Activated CD8-positive, alpha-beta memory T cell treated with anti-CD3 and anti-CD28 coated beads, Interleukin-2, amount 50 U/mL, for 1 hour (primary cell): ENCODE measurements around the gene GLT8D1.
"Not testable (repeated sequence)": the region's sequence is repeated elsewhere in the genome, so short reads cannot be mapped to it uniquely, and the experiment has no call there.

Experiments used
- DNase-seq: peaks from one replicate; pipeline ENCODE4 v3.0.0-alpha.2; 2020; ENCODE audit errors: extremely low read depth

Gene GLT8D1

GRCh38 chr3:52681596-52681995, 24.0 kb downstream of the GLT8D1 start:
- DNase-seq, result no peak

DNA sequence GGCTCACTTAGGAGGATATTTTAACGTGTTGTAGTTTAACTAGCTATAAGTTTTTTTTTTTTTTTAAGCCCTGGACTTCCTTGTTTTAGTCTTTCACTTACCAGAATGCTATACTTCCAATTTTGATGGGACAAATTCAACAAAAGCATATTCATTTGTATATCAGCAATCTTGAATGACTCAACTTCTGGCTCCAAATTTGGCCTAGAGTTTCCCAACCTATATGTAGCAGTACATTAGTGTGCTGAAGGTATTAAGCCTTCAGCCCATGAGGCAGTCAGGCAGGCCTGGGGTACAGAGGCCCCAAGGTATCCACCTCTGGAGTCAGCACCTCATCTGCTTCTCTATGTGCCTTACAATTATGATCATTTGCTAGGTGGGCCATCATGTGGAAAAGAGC, 25.8 kb downstream of the GLT8D1 start:
- no peak for DNase-seq

- DNase-seq, result no peak
Measured at GRCh38 chr3:52679199-52679538, 26.4 kb downstream of the GLT8D1 start.

DNA sequence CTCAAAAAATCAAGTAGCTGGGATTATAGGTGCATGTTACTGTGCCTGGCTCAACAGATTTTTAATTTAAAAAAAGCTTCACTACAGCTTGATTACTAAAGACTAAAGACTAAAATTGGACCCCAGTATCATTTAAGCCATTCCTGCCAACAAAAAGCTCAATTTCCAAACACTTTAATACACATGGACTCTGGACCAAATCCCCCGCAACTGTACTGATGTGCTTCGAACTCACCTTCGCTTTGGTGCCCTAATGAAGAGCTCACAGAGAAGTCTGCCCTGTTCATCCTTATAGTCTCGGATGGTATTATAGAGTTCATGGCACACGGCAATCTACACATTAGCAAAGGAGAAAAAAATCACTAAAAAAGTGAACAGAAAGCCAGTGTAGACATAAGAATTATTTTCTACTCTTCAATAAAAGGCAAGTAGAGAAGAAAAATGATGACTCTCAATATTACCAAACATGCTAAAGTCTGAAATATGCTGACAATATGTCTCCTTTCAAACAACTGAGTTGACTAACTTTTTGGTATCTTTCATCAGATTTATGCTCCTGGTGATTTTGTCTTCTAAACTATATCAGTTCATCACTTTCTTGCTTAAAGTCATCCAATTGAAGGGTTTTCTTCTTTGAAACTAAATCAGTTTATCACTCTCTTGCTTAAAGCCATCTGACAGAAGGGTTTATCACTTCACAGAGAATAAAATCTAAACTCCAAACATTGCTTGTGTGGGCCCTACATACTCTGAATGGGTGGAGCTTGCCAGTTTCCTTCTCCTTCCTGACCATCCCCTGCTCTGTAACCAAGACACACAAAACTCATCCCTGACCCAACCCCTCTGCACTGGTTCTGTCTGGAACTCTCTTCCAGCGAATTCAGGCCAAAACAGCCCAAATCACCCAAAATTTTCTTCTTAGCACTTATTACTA, 27.1 kb downstream of the GLT8D1 start:
- DNase-seq, result no peak

DNA sequence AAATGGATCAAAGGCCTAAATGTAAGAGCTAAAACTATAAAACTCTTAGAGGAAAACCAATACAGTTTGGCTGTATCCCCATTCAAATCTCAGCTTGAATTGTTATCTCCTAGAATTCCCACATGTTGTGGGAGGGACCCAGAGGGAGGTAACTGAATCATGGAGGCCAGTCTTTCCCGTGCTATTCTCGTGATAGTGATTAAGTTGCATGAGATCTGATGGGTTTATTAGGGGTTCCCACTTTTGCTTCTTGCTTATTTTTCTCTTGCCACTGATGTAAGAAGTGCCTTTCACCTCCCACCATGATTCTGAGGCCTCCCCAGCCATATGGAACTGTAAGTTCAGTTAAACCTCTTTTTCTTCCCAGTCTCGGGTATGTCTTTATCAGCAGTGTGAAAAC, 29.4 kb downstream of the GLT8D1 start:
- not testable (repeated sequence) for DNase-seq

GRCh38 chr3:52671676-52672075, 33.9 kb downstream of the GLT8D1 start:
- no peak for DNase-seq

GRCh38 chr3:52670621-52671521, 34.7 kb downstream of the GLT8D1 start:
- peak; percentile 7 for DNase-seq

DNA sequence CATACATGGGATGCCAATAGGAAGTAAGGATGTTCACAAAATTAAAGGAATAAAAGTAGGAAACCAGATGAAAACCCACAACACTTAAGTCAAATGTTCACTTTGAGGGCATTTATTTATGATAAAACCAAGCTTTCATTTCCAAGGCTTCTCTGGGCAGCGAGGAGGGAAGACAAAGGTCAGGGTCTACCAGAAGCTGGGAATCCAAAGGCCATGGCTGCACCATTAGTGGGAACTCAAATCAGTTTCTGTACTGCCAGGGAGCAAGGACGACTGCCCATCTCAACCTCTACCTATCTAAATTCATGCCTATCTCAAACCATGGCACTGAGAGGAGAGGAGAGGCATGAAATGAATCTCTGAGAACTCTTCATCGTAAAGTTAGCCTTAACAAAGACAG, 42.5 kb downstream of the GLT8D1 start:
- DNase-seq, result no peak

DNA sequence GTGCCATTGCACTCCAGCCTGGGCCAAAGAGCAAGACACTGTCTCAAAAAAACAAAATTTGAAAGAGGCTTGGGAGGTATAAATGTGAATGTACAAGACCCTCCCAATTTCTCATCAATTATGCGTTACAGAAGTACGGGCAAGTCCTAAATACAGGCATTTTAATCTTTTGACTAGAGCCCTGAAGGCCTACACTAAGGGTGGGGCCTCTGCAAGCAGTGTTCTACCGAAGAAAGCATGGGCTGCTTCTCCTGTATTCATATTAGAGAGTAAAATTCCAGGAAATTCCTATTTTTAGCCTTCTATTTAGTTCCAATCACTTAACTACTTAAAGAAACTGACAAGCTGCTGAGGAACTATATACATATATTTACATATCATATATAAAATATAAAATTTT, 45.5 kb downstream of the GLT8D1 start:
- no peak for DNase-seq

GRCh38 chr3:52655895-52656294, 49.7 kb downstream of the GLT8D1 start:
- no peak for DNase-seq

DNA sequence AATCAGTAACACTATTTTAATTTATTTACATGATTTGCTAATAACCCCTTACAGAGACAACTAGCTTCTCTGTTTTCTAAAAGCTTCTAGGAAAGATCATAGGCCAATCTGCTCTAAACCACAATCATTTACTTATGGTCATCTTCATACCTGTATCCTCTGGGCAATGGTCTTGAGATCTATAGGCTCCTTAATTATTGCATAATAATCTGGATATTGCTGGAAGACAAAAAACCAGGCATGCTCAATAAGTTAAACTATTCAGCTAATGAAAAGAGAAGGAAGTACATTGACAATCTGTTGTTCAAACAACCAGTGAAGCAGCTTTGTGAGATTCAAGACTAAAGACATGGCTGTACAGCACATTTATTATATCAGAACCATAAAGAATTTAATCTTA, 54.0 kb downstream of the GLT8D1 start:
- DNase-seq, result no peak

- DNase-seq, result no peak
Measured at GRCh38 chr3:52650439-52650838, 55.2 kb downstream of the GLT8D1 start.

- DNase-seq, result no peak
Measured at GRCh38 chr3:52649461-52650210, 56.0 kb downstream of the GLT8D1 start.

- DNase-seq, result no peak
Measured at GRCh38 chr3:52645549-52645948, 60.0 kb downstream of the GLT8D1 start.
